ENCODE measurements around the gene HCK. TPM values are rescaled to one million over a fixed set of nuclear protein-coding genes. Genes with fewer than 3 reads are reported as not detected.
"Not testable (repeated sequence)": the region's sequence is repeated elsewhere in the genome, so short reads cannot be mapped to it uniquely, and the experiment has no call there.

The HCK gene
- total RNA-seq, 4 donors from 2014 or later, result 2.6 to 31.8 (median 10.2) TPM

- no peak for ATAC-seq
- Histone ChIP-seq H3K27ac (no peak overlapping the region), H3K4me3 (no peak overlapping the region), H3K9me3 (no peaks in the 10 kb centered on the region), H3K27me3 (no peaks in the 10 kb centered on the region), H3K36me3 (no peaks in the 10 kb centered on the region), H3K4me1 (peaks cover 0 to 57% (median 6%) of the 10 kb centered on the region in 3 donors)
- WGBS, 2 donors (ENCODE audit: low coverage in 1 of 2), result 53 to 63% methylated on average over 3 to 6 of the region's 6 CpGs
- TF ChIP-seq POLR2A (IDR thresholded peaks at IDR 0.05) (no peak), POLR2AphosphoS5 (IDR thresholded peaks at IDR 0.05) (no peak), EP300 (IDR thresholded peaks at IDR 0.05) (no peak), CTCF (IDR thresholded peaks at IDR 0.05) (no peak)
Measured at GRCh38 chr20:32116079-32116521, 64.1 kb downstream of the HCK start.

DNA sequence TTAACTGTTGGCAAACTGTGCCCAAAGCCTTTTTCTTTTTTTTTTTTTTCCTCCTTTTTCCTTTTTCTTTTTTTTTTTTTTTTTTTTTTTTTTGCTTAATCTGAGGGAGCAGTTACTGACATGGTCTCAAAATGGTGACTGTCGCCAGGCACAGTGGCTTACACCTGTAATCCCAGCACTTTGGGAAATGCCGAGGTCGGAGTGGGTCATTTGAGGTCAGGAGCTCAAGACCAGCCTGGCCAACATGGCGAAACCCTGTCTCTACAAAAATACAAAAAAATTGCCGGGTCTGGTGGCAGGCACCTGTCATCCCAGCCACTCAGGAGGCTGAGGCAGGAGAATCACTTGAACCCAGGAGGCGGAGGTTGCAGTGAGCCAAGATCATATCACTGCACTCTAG lies 64.8 kb downstream of the HCK start:
- 88% methylated on average over 1 of the region's 6 CpGs; no CpG with 5 or more reads in 1 of the 2 donors for WGBS, 2 donors (ENCODE audit: low coverage in 1 of 2)

DNA sequence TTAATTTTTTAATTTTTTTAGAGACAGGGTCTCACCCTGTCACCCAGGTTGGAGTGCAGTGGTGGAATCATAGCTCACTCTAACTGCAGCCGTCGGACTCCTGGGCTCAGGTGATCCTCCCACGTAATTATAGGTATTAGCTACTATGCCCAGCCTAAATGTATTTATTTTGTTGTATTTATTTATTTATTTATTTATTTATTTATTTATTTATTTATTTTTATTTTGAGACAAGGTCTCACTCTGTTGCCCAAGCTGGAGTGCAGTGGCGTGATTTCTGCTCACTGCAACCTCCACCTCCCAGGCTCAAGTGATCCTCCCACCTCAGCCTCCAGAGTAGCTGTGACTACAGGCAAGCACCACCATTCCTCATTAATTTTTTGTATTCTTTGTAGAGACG lies 66.4 kb downstream of the HCK start:
- peaks cover 0 to 36% (median 3%) of the 10 kb centered on the region in 3 donors for H3K4me1 ChIP-seq
- WGBS, 2 donors (ENCODE audit: low coverage in 1 of 2), result 89 to 96% methylated on average over 4 to 5 of the region's 5 CpGs
- not testable (repeated sequence) for H3K9me3 ChIP-seq, H3K36me3 ChIP-seq, H3K4me3 ChIP-seq, H3K27ac ChIP-seq, H3K27me3 ChIP-seq, ATAC-seq

More for the DNA sequence above, 64.8 kb downstream of the HCK start:
- peaks cover 0 to 50% (median 6%) of the 10 kb centered on the region in 3 donors for H3K4me1 ChIP-seq
- H3K4me3 ChIP-seq, H3K27me3 ChIP-seq, H3K27ac ChIP-seq, H3K9me3 ChIP-seq, ATAC-seq, H3K36me3 ChIP-seq: not testable (repeated sequence)

- no peak overlapping the region for H3K4me3 ChIP-seq
Measured at GRCh38 chr20:32119734-32120133, 67.7 kb downstream of the HCK start.

GRCh38 chr20:32121908-32122307 lies 69.9 kb downstream of the HCK start:
- H3K36me3 ChIP-seq, result peaks cover 0 to 14% of the 10 kb centered on the region in 2 donors
- ATAC-seq, result not testable (repeated sequence)
- WGBS, 2 donors (ENCODE audit: low coverage in 1 of 2), result no CpG with 5 or more reads among the region's 31 CpGs

More at GRCh38 chr20:32119734-32120133, 67.7 kb downstream of the HCK start:
- WGBS, 2 donors (ENCODE audit: low coverage in 1 of 2), result 88 to 96% methylated on average over 2 of the region's 2 CpGs
- peaks cover 0 to 29% (median 3%) of the 10 kb centered on the region in 3 donors for H3K4me1 ChIP-seq
- no peak overlapping the region for H3K27ac ChIP-seq
- ATAC-seq, result no peak
- no peaks in the 10 kb centered on the region for H3K9me3 ChIP-seq
- H3K27me3 ChIP-seq, result no peaks in the 10 kb centered on the region
- H3K36me3 ChIP-seq, result peaks cover 0 to 9% of the 10 kb centered on the region in 2 donors
- TF ChIP-seq CTCF (IDR thresholded peaks at IDR 0.05) (no peak), EP300 (IDR thresholded peaks at IDR 0.05) (no peak), POLR2AphosphoS5 (IDR thresholded peaks at IDR 0.05) (no peak), POLR2A (IDR thresholded peaks at IDR 0.05) (no peak)

DNA sequence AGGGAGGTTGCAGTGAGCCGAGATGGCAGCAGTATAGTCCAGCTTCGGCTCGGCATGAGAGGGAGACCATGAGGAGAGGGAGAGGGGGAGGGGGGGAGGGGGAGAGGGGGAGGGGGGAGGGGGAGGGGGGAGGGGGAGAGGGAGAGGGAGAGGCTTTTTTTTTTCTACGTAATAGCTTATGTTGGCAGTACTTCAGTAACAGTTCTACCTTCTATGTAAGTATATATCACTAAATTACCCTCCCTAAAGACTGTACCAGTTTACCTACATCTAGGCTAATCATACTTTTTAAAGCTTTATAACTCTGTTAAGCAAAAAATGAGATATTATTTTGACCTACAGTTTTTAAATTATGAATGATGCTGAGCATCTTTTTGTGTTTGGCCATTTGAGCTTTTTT lies 71.0 kb downstream of the HCK start:
- peaks cover 0 to 14% of the 10 kb centered on the region in 2 donors for H3K36me3 ChIP-seq
- ATAC-seq, result no peak
- H3K4me1 ChIP-seq, result no peaks in the 10 kb centered on the region
- WGBS, 2 donors (ENCODE audit: low coverage in 1 of 2), result 62% methylated on average over 2 of the region's 4 CpGs; no CpG with 5 or more reads in 1 of the 2 donors
- H3K27ac ChIP-seq, result no peak overlapping the region
- H3K4me3 ChIP-seq, result no peak overlapping the region
- H3K27me3 ChIP-seq, result no peaks in the 10 kb centered on the region
- no peaks in the 10 kb centered on the region for H3K9me3 ChIP-seq
- no peak for TF ChIP-seq POLR2AphosphoS5 (IDR thresholded peaks at IDR 0.05)
- no peak for TF ChIP-seq CTCF (IDR thresholded peaks at IDR 0.05)
- no peak for TF ChIP-seq EP300 (IDR thresholded peaks at IDR 0.05)
- TF ChIP-seq POLR2A (IDR thresholded peaks at IDR 0.05), result no peak

More at GRCh38 chr20:32121908-32122307, 69.9 kb downstream of the HCK start:
- not testable (repeated sequence) for H3K4me1 ChIP-seq, H3K27me3 ChIP-seq, H3K9me3 ChIP-seq, H3K4me3 ChIP-seq, H3K27ac ChIP-seq

All from gastroesophageal sphincter (tissue), 4 donors.